NT2/D1 (cell line): ENCODE measurements around the gene KIF13A.

ENCODE experiments used
- SUZ12 ChIP-seq: IDR thresholded peaks from 2 replicates; pipeline ENCODE4 v1.6.1; 2011; ENCODE audit not compliant: insufficient read length, insufficient read depth; ENCODE audit errors: extremely low read depth
- YY1 ChIP-seq: IDR thresholded peaks from 2 replicates; pipeline ENCODE4 v1.6.1; 2011; ENCODE audit not compliant: insufficient read length, insufficient read depth

- TF ChIP-seq SUZ12 (no peak), YY1 (no peak)
Measured at GRCh38 chr6:18025596-18025995, 38.2 kb upstream of the KIF13A start.
